ENCODE results near the gene NSUN5.
"Not testable (repeated sequence)": the region's sequence is repeated elsewhere in the genome, so short reads cannot be mapped to it uniquely, and the experiment has no call there.

NSUN5 gene

DNA sequence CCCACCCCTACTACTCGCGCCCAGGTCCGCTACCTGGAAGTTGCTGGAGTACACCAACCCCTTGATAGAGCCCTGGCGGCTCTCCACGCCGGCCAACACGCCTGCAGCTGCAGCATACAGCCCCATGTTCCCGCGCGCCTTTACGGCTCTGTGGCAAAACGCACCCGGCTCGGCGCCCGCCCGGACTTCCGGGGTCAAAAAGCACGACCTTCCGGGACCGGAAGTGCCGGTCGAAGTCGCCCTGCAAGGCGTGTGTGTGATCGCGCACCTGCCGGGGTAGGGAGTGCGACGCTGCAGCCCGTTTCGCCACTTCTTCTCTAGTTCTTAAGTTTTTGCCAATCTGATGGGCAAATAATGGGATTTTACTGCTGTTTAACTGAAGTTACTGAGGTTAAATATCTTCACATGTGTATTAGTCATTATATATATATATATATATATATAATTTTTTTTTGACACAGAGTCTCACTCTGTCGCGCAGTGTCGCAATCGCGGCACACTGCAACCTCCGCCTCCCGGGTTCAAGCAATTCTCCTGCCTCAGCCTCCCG lies at the start of gene NSUN5:
NSUN5 (minus strand) TSS at position 162 of the 550 bp plus-strand sequence; CDS start at position 126, 36 bp downstream.
- peak; percentile 84 for DNase-seq (ENCODE audit: low read depth)

- DNase-seq (ENCODE audit: low read depth), result no peak
Observed at GRCh38 chr7:73356159-73356558, 47.5 kb upstream of the NSUN5 start.

GRCh38 chr7:73354821-73355220 lies 46.2 kb upstream of the NSUN5 start:
- no peak for DNase-seq (ENCODE audit: low read depth)

DNA sequence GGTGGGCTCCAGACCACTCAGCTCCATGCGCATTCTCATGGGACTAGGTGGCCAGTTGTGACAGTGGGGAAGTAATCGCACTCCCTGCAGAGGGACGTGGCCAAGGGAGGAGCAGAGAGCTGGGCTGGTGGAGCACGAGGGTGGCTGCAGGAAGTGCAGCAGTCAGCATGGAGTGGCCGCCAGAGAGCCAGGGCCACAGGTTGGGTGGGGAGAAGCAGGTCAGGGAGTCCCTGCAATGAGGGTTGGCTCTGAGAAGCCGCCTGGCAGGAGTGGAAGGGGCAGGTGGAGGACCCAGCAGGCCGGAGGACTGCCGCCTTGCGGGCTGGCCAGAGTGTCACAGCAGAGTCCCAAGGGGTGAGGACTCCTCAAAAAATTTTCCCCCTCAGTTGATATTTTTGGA lies 45.6 kb upstream of the NSUN5 start:
- no peak for DNase-seq (ENCODE audit: low read depth)

GRCh38 chr7:73353243-73353642 lies 44.6 kb upstream of the NSUN5 start:
- no peak for DNase-seq (ENCODE audit: low read depth)

DNA sequence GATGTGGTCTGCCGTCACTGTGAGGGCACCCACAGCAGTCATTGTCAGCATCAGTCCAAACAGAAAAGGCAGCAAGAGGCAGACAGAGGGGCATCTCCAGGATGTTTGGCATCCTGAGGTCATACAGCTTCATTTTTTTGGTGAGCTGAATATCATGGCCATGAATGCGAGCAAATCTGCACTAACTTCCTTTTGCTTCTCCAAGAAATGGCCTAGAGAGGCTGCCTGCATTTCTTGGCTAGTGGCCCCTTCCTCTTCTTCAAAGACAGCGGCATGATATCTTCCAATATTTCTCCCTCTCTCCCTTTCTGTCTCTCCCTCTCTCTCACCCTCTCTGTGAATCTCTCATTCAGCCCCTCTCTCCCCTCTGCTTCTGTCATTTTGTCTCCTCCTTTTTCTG lies 44.2 kb upstream of the NSUN5 start:
- no peak for DNase-seq (ENCODE audit: low read depth)

- DNase-seq (ENCODE audit: low read depth), result no peak
Observed at GRCh38 chr7:73351447-73352167, 43.0 kb upstream of the NSUN5 start.

- DNase-seq (ENCODE audit: low read depth), result no peak
Observed at GRCh38 chr7:73350306-73351068, 41.9 kb upstream of the NSUN5 start.

DNA sequence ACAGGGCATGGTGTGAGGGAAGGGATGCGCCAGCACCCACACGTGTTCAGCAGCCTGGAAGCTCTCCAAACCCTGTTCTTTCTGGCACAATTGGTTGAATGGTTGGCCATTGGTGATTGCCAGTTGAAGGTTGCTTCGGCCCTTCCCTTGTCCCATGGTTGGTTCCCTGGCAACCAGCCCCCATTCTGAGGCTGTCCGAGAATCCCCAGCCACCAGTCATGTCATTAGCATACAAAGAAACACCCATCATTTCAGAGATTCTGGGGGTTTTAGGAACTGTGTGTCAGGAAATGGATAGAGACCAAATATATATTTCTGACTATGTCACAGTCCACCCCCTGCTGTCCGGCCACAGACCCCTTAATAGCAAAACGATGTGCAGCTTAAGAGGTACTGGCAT lies 41.1 kb upstream of the NSUN5 start:
- no peak for DNase-seq (ENCODE audit: low read depth)

DNA sequence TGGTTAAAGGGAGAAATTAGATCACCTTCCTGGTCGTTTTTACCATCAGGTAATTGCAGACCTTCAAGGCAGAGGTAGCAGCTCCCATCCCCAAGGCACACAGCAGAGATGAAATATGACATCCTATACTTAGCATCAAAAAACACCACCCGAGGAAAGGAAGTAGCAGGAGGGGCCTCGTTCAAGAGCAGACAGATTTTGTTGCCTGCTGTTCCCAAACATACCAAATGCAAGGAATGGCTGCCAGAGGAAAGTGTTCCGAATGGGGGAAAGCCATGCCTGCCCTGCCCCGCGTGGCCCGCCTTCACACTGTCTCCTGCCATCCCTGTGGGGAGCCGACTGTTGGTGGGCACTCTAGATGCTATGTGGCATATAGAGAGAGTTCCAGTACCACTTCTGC lies 37.3 kb upstream of the NSUN5 start:
- no peak for DNase-seq (ENCODE audit: low read depth)

DNA sequence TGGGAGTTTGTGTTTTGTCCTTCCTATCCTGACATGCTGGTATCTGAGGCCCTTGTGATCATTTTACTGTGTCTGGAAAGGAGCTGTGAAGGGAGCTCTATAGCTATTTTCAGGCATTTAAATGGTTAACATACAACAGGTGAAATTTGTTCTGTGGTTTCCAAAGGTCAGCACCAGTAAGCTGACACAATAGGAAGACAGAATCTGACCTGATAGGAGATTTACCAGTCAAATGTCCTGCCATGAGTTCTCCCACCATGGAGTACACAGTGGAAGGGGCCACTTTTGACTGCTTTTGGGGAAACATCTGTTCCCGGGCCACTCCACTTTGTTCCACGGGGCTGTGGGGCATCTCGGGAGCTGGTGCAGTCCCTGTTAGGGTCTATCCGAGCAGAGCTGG lies 36.9 kb upstream of the NSUN5 start:
- DNase-seq (ENCODE audit: low read depth), result no peak

- no peak for DNase-seq (ENCODE audit: low read depth)
Observed at GRCh38 chr7:73343671-73344380, 35.2 kb upstream of the NSUN5 start.

DNA sequence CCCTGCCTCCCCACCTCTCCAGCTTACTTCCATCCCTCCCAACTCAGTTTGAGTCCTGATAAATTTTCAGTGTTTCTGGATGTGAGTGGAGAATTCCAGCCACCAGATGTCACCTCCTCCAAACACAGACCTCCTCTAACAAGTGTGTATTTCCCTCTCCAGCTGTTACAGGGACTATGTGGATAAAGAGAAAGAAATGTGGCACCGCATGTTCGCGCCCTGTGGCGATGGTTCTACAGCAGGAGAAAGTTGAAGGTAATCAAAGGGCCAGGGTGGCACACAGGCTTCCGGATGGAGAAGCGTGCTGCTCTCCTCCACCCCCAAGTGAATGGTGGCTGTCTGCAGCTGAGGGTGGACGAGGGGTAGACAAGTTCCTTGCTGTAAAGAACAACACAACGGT lies 34.0 kb upstream of the NSUN5 start:
- no peak for DNase-seq (ENCODE audit: low read depth)

DNA sequence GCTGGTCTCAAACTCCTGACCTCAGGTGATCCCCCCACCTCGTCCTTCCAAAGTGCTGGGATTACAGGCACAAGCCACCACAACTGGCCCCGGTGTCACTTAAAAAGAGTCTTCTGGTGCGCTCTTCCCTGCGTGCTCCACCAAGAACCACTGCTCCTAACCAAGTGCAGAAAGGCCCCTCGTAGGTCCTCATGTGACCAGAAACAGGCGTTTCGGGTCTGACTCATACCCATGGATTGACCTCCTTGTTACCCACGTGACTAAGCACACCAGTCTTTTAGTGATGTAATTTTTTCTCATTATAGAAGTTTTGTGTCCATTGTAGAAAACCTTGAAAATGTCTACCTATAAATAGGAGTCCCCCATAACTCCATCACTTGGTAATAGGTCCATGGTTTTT lies 33.3 kb upstream of the NSUN5 start:
- DNase-seq (ENCODE audit: low read depth), result no peak

- no peak for DNase-seq (ENCODE audit: low read depth)
Observed at GRCh38 chr7:73340514-73340913, 31.9 kb upstream of the NSUN5 start.

- no peak for DNase-seq (ENCODE audit: low read depth)
Observed at GRCh38 chr7:73338321-73338720, 29.7 kb upstream of the NSUN5 start.

DNA sequence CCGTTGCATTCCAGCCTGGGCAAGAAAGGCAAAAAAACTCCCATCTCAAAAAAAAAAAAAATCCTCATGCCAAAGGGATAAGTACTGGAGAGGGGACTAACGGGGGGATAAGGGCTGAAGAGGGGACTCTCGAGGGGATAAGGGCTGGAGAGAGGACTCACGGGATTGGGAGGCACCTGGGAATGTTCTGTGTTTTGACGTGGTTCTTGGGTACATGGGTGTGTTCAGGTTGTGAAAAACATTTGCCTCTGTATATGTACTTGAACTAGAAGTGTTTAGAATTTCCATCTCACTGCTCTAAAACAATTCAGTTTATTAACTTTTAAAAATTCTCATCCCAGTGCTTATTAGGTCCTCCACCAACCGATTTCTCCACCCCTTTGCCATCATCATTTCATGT lies 23.8 kb upstream of the NSUN5 start:
- DNase-seq (ENCODE audit: low read depth), result no peak

DNA sequence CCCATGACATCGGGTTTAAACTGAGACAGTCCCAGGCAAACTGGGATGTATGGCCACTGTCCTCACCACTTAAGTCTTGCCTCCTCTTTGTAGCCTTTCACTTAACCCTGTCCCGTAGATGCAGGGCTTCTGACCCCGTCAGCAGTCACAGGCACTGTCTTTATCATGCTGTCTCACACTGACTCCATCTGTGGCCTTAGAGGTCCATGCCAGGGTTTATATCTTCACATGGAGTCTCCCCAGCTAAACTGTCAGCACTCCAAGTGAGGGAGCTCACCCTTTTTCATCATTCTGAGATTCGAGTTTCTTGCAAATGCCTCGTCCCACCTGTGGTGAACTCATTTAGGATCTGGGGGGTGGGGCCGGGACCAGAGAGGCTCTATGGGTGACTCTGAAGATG lies 22.1 kb upstream of the NSUN5 start:
- DNase-seq (ENCODE audit: low read depth), result no peak

DNA sequence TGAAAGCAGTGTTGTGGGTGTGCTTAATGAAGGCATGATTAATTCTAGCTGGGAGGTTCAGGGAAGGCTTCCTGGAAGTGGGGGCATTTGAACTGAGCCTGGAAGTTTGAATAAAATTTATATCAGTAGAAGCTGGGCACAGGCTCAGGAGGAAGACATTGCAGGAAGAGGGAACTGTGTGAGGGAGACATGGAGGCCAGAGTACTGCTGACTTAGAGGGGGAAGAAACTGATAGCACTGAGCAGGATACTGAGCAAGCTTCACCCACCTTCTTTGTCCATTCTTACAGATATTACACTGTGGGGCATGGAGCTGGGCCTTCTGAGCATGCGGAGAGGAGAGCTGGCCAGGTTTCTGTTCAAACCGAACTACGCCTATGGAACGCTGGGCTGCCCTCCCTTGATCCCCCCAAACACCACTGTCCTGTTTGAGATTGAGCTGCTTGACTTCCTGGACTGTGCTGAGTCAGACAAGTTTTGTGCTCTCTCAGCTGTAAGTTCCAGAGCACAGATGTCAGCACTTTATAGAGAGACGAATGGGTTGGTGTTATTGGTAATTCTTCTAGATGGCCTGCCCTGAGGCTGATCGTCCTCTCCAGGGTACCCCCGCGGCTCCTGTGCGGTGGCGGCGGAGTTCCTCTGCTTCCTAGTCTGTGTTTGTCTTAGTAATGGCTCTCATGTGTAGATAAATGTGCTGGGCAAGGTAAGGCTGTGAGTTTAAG lies 21.4 kb upstream of the NSUN5 start:
- DNase-seq (ENCODE audit: low read depth), result no peak

DNA sequence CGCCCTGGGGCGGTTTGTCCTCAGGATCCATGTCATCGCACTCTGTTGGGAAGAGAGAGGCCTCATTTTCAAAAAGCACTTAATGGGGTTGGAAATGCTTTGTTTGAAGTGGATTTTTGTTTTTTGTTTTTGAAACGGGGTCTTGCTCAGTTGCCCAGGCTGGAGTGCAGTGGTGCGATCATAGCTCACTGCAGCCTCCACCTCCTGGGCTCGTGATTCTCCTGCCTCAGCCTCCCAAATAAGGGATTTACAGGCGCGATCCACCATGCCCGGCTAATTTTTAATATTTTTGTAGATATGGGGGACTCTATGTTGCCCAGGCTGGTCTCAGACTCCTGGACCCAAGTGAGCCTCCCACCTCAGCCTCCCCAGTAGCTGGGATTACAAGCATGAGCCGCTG lies 20.1 kb upstream of the NSUN5 start:
- no peak for DNase-seq (ENCODE audit: low read depth)

DNA sequence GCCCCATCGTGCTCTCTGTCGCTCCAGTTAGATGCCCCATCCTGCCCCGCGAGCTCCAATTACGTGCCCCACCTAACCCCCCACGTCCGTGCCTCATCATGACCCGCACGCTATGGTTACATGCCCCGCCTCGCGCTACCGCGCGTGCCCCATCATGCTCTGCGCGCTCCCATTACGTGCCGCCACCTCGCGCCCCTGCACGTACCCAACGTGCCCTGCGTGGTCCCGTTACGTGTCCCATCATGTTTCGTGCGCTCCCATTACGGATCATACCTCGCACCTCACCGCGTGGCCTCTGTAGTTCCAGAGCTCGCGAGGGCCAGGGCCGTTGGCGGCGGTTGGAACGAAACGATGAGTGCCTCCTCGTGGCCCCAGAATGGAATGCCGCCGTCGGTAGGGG lies 19.3 kb upstream of the NSUN5 start, which contains the start of the genes FKBP6 and TRIM50:
FKBP6 (plus strand) TSS at position 240 of the 400 bp plus-strand sequence. CDS start 268 bp downstream, outside the sequence.
TRIM50 (minus strand) TSS at position 161 of the 400 bp plus-strand sequence. CDS start 3,295 bp downstream, outside the sequence.
- DNase-seq (ENCODE audit: low read depth), result not testable (repeated sequence)

GRCh38 chr7:73327449-73327848 lies 18.8 kb upstream of the NSUN5 start:
- DNase-seq (ENCODE audit: low read depth), result not testable (repeated sequence)

Data from activated T-helper 1 cell treated with Interleukin-2 at 50 U/mL for 16 hours (primary cell).